NB4 (cell line): ENCODE results near the gene WDR47.
"Not testable (repeated sequence)": the region's sequence is repeated elsewhere in the genome, so short reads cannot be mapped to it uniquely, and the experiment has no call there.

Source experiments
- DNase-seq: peaks from one replicate; pipeline ENCODE4 v3.0.0; 2010; ENCODE audit warnings: low read depth
- H3K4me3 ChIP-seq: one replicate; pipeline ENCODE4 v1.5.1; 2011; ENCODE audit warnings: mild to moderate bottlenecking, low read depth, low read length, moderate library complexity
- MYC ChIP-seq: IDR thresholded peaks from 2 replicates; pipeline ENCODE4 v1.6.1; 2011; ENCODE audit warnings: low read depth, low read length
- POLR2A ChIP-seq: IDR thresholded peaks from 2 replicates; pipeline ENCODE4 v1.6.1; 2011; ENCODE audit warnings: mild to moderate bottlenecking; ENCODE audit not compliant: insufficient read length; ENCODE audit errors: extremely low read depth
- TF ChIP-seq, protein P1 (sequence below): IDR thresholded peaks from one replicate; pipeline ENCODE4 v1.5.1; 2012; ENCODE audit warnings: low read depth, low read length
- TF ChIP-seq, protein P2 (sequence below): IDR thresholded peaks from 2 replicates; pipeline ENCODE4 v1.6.1; 2011; ENCODE audit warnings: low read depth, low read length

Gene WDR47

GRCh38 chr1:108951242-108951641 is 90.7 kb downstream of the WDR47 start:
- no peak overlapping the region for H3K4me3 ChIP-seq
- DNase-seq, result no peak
- TF ChIP-seq MYC, result no peak
- no peak for TF ChIP-seq POLR2A
- TF ChIP-seq, protein P1, sequence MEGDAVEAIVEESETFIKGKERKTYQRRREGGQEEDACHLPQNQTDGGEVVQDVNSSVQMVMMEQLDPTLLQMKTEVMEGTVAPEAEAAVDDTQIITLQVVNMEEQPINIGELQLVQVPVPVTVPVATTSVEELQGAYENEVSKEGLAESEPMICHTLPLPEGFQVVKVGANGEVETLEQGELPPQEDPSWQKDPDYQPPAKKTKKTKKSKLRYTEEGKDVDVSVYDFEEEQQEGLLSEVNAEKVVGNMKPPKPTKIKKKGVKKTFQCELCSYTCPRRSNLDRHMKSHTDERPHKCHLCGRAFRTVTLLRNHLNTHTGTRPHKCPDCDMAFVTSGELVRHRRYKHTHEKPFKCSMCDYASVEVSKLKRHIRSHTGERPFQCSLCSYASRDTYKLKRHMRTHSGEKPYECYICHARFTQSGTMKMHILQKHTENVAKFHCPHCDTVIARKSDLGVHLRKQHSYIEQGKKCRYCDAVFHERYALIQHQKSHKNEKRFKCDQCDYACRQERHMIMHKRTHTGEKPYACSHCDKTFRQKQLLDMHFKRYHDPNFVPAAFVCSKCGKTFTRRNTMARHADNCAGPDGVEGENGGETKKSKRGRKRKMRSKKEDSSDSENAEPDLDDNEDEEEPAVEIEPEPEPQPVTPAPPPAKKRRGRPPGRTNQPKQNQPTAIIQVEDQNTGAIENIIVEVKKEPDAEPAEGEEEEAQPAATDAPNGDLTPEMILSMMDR, result no peak
- TF ChIP-seq, protein P2, sequence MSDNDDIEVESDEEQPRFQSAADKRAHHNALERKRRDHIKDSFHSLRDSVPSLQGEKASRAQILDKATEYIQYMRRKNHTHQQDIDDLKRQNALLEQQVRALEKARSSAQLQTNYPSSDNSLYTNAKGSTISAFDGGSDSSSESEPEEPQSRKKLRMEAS, result no peak

DNA sequence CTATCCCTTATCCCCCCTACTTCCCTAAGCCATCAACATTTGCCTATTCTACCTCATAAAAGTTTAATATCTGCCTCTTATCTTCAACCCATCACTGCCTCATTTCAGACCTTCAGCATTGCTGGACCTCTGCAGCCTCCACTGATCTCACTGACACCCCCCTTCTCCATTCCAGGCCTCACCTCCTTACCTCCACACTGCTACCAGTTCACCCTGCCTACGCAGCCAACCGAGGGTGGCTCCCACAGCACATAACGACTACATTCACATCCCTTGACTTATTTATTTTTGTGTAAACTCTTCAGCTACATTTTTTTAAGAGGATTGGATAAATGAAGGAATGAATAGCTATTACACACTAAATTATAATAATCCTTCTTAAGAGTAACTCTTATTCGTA is 92.9 kb downstream of the WDR47 start:
- TF ChIP-seq POLR2A (no peak), MYC (no peak)
- TF ChIP-seq, protein P2, result no peak
- TF ChIP-seq, protein P1, result no peak
- DNase-seq, result no peak
- H3K4me3 ChIP-seq, result no peak overlapping the region

DNA sequence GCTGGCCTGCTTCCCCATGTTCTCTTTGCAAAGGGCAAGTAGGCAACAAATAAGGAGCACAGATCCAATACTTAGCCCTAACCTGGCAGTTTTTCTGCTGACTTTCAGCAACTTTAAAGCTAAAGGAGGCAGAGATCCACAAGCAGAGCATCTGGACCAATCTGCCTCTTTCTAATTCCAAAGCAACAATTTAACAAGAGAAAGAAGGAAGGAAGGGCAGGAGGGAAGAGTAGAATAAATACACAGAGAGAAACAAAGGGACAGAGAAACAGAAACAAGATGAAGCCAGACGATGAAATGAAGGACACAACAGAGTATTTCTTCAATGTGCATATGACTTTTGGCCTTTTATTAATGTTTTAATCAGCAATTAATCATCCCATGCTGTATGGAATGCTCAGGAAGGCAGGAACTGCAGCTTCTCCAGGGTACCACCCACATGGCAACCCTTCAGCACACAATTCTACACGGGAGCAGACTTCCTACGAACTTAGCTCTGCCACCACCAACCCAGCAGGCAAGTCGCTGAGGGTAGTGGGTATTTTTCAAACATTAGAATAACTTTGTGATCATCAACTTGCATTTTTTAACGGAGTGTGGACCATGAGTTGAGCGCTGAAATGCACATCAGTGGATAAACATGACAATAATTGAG is 93.9 kb downstream of the WDR47 start:
- DNase-seq, result no peak
- no peak overlapping the region for H3K4me3 ChIP-seq
- no peak for TF ChIP-seq POLR2A
- TF ChIP-seq MYC, result no peak
- TF ChIP-seq, protein P1, result no peak
- TF ChIP-seq, protein P2, result no peak

- DNase-seq, result no peak
- no peak for TF ChIP-seq POLR2A
- TF ChIP-seq MYC, result no peak
- TF ChIP-seq, protein P1, result no peak
- TF ChIP-seq, protein P2, result no peak
- H3K4me3 ChIP-seq, result no peak overlapping the region
Measured at GRCh38 chr1:108936170-108936569, 105.7 kb downstream of the WDR47 start.

- no peak overlapping the region for H3K4me3 ChIP-seq
- DNase-seq, result no peak
- TF ChIP-seq, protein P1, result no peak
- no peak for TF ChIP-seq POLR2A
- TF ChIP-seq, protein P2, result no peak
- TF ChIP-seq MYC, result no peak
Measured at GRCh38 chr1:108933944-108934343, 108.0 kb downstream of the WDR47 start.

- not testable (repeated sequence) for H3K4me3 ChIP-seq, DNase-seq
Measured at GRCh38 chr1:108927565-108927964, 114.3 kb downstream of the WDR47 start.
